Measurements from ENCODE around the gene TMEM8B. TPM values are rescaled to one million over a fixed set of nuclear protein-coding genes. Genes with fewer than 3 reads are reported as not detected.

Gene TMEM8B
- total and polyA plus RNA-seq, 2 of the 8 experiments (the other 6 are each of a cell fraction or from before 2014, with no cell fraction given): 7.5 to 10.4 TPM

DNA sequence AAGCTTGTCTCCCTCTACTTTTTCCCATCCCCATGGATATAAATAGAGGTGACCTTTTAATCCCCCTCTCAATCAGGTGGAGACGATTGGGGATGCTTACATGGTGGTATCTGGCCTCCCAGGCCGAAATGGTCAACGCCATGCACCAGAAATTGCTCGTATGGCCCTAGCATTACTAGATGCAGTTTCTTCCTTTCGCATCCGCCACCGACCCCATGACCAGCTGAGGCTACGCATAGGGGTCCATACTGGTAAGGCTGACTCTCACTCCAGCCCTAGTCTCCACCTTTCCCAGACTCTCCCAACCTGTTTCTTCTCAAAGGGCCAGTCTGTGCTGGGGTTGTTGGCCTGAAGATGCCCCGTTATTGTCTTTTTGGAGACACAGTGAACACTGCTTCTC lies 20.6 kb upstream of the TMEM8B start (continued):
- TF ChIP-seq, protein P1, sequence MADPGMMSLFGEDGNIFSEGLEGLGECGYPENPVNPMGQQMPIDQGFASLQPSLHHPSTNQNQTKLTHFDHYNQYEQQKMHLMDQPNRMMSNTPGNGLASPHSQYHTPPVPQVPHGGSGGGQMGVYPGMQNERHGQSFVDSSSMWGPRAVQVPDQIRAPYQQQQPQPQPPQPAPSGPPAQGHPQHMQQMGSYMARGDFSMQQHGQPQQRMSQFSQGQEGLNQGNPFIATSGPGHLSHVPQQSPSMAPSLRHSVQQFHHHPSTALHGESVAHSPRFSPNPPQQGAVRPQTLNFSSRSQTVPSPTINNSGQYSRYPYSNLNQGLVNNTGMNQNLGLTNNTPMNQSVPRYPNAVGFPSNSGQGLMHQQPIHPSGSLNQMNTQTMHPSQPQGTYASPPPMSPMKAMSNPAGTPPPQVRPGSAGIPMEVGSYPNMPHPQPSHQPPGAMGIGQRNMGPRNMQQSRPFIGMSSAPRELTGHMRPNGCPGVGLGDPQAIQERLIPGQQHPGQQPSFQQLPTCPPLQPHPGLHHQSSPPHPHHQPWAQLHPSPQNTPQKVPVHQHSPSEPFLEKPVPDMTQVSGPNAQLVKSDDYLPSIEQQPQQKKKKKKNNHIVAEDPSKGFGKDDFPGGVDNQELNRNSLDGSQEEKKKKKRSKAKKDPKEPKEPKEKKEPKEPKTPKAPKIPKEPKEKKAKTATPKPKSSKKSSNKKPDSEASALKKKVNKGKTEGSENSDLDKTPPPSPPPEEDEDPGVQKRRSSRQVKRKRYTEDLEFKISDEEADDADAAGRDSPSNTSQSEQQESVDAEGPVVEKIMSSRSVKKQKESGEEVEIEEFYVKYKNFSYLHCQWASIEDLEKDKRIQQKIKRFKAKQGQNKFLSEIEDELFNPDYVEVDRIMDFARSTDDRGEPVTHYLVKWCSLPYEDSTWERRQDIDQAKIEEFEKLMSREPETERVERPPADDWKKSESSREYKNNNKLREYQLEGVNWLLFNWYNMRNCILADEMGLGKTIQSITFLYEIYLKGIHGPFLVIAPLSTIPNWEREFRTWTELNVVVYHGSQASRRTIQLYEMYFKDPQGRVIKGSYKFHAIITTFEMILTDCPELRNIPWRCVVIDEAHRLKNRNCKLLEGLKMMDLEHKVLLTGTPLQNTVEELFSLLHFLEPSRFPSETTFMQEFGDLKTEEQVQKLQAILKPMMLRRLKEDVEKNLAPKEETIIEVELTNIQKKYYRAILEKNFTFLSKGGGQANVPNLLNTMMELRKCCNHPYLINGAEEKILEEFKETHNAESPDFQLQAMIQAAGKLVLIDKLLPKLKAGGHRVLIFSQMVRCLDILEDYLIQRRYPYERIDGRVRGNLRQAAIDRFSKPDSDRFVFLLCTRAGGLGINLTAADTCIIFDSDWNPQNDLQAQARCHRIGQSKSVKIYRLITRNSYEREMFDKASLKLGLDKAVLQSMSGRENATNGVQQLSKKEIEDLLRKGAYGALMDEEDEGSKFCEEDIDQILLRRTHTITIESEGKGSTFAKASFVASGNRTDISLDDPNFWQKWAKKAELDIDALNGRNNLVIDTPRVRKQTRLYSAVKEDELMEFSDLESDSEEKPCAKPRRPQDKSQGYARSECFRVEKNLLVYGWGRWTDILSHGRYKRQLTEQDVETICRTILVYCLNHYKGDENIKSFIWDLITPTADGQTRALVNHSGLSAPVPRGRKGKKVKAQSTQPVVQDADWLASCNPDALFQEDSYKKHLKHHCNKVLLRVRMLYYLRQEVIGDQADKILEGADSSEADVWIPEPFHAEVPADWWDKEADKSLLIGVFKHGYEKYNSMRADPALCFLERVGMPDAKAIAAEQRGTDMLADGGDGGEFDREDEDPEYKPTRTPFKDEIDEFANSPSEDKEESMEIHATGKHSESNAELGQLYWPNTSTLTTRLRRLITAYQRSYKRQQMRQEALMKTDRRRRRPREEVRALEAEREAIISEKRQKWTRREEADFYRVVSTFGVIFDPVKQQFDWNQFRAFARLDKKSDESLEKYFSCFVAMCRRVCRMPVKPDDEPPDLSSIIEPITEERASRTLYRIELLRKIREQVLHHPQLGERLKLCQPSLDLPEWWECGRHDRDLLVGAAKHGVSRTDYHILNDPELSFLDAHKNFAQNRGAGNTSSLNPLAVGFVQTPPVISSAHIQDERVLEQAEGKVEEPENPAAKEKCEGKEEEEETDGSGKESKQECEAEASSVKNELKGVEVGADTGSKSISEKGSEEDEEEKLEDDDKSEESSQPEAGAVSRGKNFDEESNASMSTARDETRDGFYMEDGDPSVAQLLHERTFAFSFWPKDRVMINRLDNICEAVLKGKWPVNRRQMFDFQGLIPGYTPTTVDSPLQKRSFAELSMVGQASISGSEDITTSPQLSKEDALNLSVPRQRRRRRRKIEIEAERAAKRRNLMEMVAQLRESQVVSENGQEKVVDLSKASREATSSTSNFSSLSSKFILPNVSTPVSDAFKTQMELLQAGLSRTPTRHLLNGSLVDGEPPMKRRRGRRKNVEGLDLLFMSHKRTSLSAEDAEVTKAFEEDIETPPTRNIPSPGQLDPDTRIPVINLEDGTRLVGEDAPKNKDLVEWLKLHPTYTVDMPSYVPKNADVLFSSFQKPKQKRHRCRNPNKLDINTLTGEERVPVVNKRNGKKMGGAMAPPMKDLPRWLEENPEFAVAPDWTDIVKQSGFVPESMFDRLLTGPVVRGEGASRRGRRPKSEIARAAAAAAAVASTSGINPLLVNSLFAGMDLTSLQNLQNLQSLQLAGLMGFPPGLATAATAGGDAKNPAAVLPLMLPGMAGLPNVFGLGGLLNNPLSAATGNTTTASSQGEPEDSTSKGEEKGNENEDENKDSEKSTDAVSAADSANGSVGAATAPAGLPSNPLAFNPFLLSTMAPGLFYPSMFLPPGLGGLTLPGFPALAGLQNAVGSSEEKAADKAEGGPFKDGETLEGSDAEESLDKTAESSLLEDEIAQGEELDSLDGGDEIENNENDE (IDR thresholded peaks at IDR 0.05; ENCODE audit: insufficient replicate concordance, low read length): no peak
- no peak for TF ChIP-seq CHD2 (IDR thresholded peaks at IDR 0.05; ENCODE audit: low read length)
- TF ChIP-seq, protein P2, sequence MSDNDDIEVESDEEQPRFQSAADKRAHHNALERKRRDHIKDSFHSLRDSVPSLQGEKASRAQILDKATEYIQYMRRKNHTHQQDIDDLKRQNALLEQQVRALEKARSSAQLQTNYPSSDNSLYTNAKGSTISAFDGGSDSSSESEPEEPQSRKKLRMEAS (IDR thresholded peaks at IDR 0.05): no peak
- TF ChIP-seq POU5F1 (IDR thresholded peaks at IDR 0.05; ENCODE audit: low read depth, low read length): no peak
- no peak for TF ChIP-seq CEBPB (IDR thresholded peaks at IDR 0.05; ENCODE audit: low read depth, low read length)
- no peak for TF ChIP-seq EZH2 (IDR thresholded peaks at IDR 0.05; ENCODE audit: low read depth, low read length, severe bottlenecking)
- TF ChIP-seq EGR1 (IDR thresholded peaks at IDR 0.05; ENCODE audit: borderline replicate concordance, low read depth, low read length): no peak
- no peak for TF ChIP-seq TAF1 (IDR thresholded peaks at IDR 0.05; ENCODE audit: low read depth, low read length)
- TF ChIP-seq GTF2F1 (IDR thresholded peaks at IDR 0.05; ENCODE audit: borderline replicate concordance, low read depth, low read length): no peak
- no peak for TF ChIP-seq HDAC6 (IDR thresholded peaks at IDR 0.05; ENCODE audit: low read depth, low read length)
